Measurements from ENCODE around the gene MERTK. TPM values are rescaled to one million over a fixed set of nuclear protein-coding genes. Genes with fewer than 3 reads are reported as not detected.
A peak's percentile ranks its signal among the peaks of the same experiment; 100 is the strongest.

The MERTK gene
- total RNA-seq, 1 donor: under 0.01 TPM

- H3K4me3 ChIP-seq (ENCODE audit: low read depth, low read length): no peak overlapping the region
- TF ChIP-seq, protein P1, sequence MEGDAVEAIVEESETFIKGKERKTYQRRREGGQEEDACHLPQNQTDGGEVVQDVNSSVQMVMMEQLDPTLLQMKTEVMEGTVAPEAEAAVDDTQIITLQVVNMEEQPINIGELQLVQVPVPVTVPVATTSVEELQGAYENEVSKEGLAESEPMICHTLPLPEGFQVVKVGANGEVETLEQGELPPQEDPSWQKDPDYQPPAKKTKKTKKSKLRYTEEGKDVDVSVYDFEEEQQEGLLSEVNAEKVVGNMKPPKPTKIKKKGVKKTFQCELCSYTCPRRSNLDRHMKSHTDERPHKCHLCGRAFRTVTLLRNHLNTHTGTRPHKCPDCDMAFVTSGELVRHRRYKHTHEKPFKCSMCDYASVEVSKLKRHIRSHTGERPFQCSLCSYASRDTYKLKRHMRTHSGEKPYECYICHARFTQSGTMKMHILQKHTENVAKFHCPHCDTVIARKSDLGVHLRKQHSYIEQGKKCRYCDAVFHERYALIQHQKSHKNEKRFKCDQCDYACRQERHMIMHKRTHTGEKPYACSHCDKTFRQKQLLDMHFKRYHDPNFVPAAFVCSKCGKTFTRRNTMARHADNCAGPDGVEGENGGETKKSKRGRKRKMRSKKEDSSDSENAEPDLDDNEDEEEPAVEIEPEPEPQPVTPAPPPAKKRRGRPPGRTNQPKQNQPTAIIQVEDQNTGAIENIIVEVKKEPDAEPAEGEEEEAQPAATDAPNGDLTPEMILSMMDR (IDR thresholded peaks at IDR 0.05; ENCODE audit: insufficient read depth, low read depth, low read length): no peak
- DNase-seq (ENCODE audit: low read depth): no peak
Measured at GRCh38 chr2:111967018-111967417, 68.6 kb downstream of the MERTK start.

GRCh38 chr2:111970453-111970852, 72.0 kb downstream of the MERTK start:
- TF ChIP-seq, protein P1 (IDR thresholded peaks at IDR 0.05; ENCODE audit: insufficient read depth, low read depth, low read length): no peak
- H3K4me3 ChIP-seq (ENCODE audit: low read depth, low read length): no peak overlapping the region
- DNase-seq (ENCODE audit: low read depth): no peak

DNA sequence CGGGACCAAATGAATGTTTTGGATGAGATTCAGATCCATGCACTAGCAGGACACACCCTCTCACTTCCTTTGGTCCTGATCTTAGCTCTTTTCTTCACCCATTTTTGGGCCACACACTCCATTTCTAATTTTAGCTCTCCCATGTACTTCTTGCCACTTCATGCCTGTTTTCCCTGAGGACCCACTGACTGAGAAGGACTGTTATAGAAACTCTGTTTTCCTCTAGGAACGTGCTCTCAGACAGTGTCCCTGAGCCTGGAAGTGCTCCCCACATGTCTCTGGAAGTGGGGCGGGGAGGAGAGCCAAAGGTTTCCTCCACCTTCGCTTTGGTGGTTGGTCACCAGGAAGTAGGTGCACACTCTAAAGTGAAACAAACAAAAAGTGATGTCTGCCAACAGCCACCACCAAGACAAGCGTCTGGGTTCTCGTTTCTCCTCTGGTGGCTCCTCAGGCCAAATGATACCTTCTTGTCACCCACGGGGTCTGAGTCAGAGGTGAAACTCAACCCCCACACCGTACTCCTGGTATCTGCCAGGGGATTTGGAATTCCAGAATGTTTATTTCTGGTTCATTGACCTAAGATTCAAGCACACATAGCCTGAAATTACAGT, 74.7 kb downstream of the MERTK start:
- TF ChIP-seq, protein P1 (IDR thresholded peaks at IDR 0.05; ENCODE audit: insufficient read depth, low read depth, low read length): no peak
- DNase-seq (ENCODE audit: low read depth): no peak
- no peak overlapping the region for H3K4me3 ChIP-seq (ENCODE audit: low read depth, low read length)

- TF ChIP-seq, protein P1 (IDR thresholded peaks at IDR 0.05; ENCODE audit: insufficient read depth, low read depth, low read length): no peak
- DNase-seq (ENCODE audit: low read depth): no peak
- H3K4me3 ChIP-seq (ENCODE audit: low read depth, low read length): no peak overlapping the region
Measured at GRCh38 chr2:111973701-111974100, 75.3 kb downstream of the MERTK start.

DNA sequence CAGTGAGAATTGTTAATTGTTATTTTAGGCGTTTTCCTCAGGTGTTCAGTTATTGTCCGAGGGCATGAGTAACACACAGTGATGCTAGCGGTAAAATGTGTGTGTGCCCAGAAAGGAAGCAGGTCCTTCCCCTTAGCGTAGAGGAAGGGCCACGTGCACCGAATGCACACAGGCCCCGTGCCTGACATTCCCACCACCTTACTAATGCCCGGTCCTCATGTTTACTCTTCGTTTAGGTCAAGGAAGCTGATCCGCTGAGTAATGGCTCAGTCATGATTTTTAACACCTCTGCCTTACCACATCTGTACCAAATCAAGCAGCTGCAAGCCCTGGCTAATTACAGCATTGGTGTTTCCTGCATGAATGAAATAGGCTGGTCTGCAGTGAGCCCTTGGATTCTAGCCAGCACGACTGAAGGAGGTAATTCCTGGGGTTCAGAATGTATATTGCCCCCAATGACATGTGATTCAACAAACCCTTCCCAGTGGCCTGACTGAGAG, 76.7 kb downstream of the MERTK start:
- peak; percentile 82 for DNase-seq (ENCODE audit: low read depth)
- TF ChIP-seq, protein P1 (IDR thresholded peaks at IDR 0.05; ENCODE audit: insufficient read depth, low read depth, low read length): no peak
- no peak overlapping the region for H3K4me3 ChIP-seq (ENCODE audit: low read depth, low read length)

- TF ChIP-seq, protein P1 (IDR thresholded peaks at IDR 0.05; ENCODE audit: insufficient read depth, low read depth, low read length): no peak
Measured at GRCh38 chr2:111975819-111976218, 77.4 kb downstream of the MERTK start.

GRCh38 chr2:111977240-111977639, 78.8 kb downstream of the MERTK start:
- H3K4me3 ChIP-seq (ENCODE audit: low read depth, low read length): no peak overlapping the region
- DNase-seq (ENCODE audit: low read depth): no peak
- TF ChIP-seq, protein P1 (IDR thresholded peaks at IDR 0.05; ENCODE audit: insufficient read depth, low read depth, low read length): no peak

More at GRCh38 chr2:111975819-111976218, 77.4 kb downstream of the MERTK start:
- no peak overlapping the region for H3K4me3 ChIP-seq (ENCODE audit: low read depth, low read length)
- no peak for DNase-seq (ENCODE audit: low read depth)

Measured in fibroblast of villous mesenchyme (primary cell).